GM12878 (cell line): ENCODE measurements around the gene PCED1A. TPM values are rescaled to one million over a fixed set of nuclear protein-coding genes. Genes with fewer than 3 reads are reported as not detected.

Experiments used
- ATAC-seq: fragments of 200-7000 bp; cut with Tn5 transposase; 3 replicates; pipeline ENCODE4 v1.9.1; 2020; ENCODE audit warnings: mild to moderate bottlenecking, moderate library complexity
- BruUV-seq: library from RNA; stranded (reverse); fragments of 400-500 nt; replicated peaks from 2 replicates; lab custom pipeline; 2021; lab: Mats Ljungman, UMichigan
- CTCF ChIA-PET: fragments of 300-600 bp; sonication (Branson Sonifier 250); formaldehyde crosslinking; extraction: SDS; loops from one replicate; lab custom pipeline; 2021; ENCODE audit warnings: inconsistent platforms; lab: Yijun Ruan, JAX
- POLR2A ChIA-PET: fragments of 350-600 bp; formaldehyde crosslinking; extraction: SDS; loops from one replicate; lab custom pipeline; 2021; ENCODE audit warnings: inconsistent platforms; lab: Charles Lee
- RAD21 ChIA-PET: fragments of 300-600 bp; sonication (Branson Sonifier 250); formaldehyde crosslinking; loops from one replicate; lab custom pipeline; 2023; ENCODE audit warnings: antibody characterized with exemption; ENCODE audit not compliant: unreplicated experiment; lab: Charles Lee
- SMC1A ChIA-PET: fragments of 300-600 bp; sonication (Branson Sonifier 250); formaldehyde crosslinking; loops from one replicate; lab custom pipeline; 2023; ENCODE audit not compliant: unreplicated experiment, uncharacterized antibody; lab: Charles Lee
- DNase-seq: peaks from one replicate; pipeline ENCODE4 v3.0.0-alpha.2; 2011; ENCODE audit warnings: low read depth, low spot score
- FAIRE-seq: peaks from 3 replicates; lab custom pipeline; 2011; peaks lifted over from hg19 to GRCh38; lab: Jason Lieb, UNC
- H2AFZ ChIP-seq: 2 replicates; pipeline ENCODE4 v1.6.0; 2011; ENCODE audit warnings: low read depth, low read length, control low read depth; ENCODE audit not compliant: control insufficient read depth
- H3K27ac ChIP-seq: 2 replicates; pipeline ENCODE4 v1.5.1; 2011; ENCODE audit warnings: control low read depth; ENCODE audit not compliant: control insufficient read depth, insufficient read depth
- H3K27me3 ChIP-seq, 2 experiments: replicated peaks in 1 of 2; 2 replicates each; pipeline versions ENCODE4 v1.6.0 to v1.6.1; 2011; ENCODE audit warnings: low read length in 1 of 2; ENCODE audit not compliant: control insufficient read depth in 2 of 2, insufficient read depth in 2 of 2
- H3K36me3 ChIP-seq, 2 experiments: 2 replicates each; pipeline ENCODE4 v1.5.1; 2011; ENCODE audit warnings: low read length in 1 of 2; ENCODE audit not compliant: control insufficient read depth in 2 of 2, insufficient read depth in 2 of 2
- H3K4me1 ChIP-seq: 2 replicates; pipeline ENCODE4 v1.6.1; 2011; ENCODE audit warnings: mild to moderate bottlenecking, low read length, moderate library complexity, mixed read lengths; ENCODE audit not compliant: control insufficient read depth, insufficient read depth
- H3K4me2 ChIP-seq: 2 replicates; pipeline ENCODE4 v1.6.0; 2011; ENCODE audit warnings: control low read depth; ENCODE audit not compliant: control insufficient read depth, insufficient read depth
- H3K4me3 ChIP-seq: fragments of 200-600 bp; sonication (generic); 2 replicates; pipeline ENCODE4 v1.5.1; 2016
- H3K79me2 ChIP-seq: 2 replicates; pipeline ENCODE4 v1.6.0; 2011; ENCODE audit warnings: low read length; ENCODE audit not compliant: control insufficient read depth, insufficient read depth
- H3K9ac ChIP-seq: 2 replicates; pipeline ENCODE4 v1.8.0; 2011; ENCODE audit warnings: low read length, control low read depth, mixed read lengths; ENCODE audit not compliant: control insufficient read depth, insufficient read depth
- H3K9me3 ChIP-seq: replicated peaks from 3 replicates; pipeline ENCODE4 v1.5.1; 2011; ENCODE audit warnings: mild to moderate bottlenecking, low read length; ENCODE audit not compliant: control insufficient read depth, insufficient read depth
- H4K20me1 ChIP-seq: 2 replicates; pipeline ENCODE4 v1.6.0; 2011; ENCODE audit not compliant: control insufficient read depth, insufficient read depth
- ASH2L ChIP-seq: fragments of 300-600, 200-600 bp; sonication (generic); IDR thresholded peaks from 2 replicates; pipeline ENCODE4 v1.6.1; 2017; ENCODE audit warnings: low read depth, mild to moderate bottlenecking, borderline replicate concordance
- BHLHE40 ChIP-seq, 2 experiments: fragments of 450-650 bp in 1 of 2; IDR thresholded peaks; 2 replicates each; pipeline ENCODE4 v1.6.1; 2011 to 2017; ENCODE audit warnings: low read depth in 2 of 2, borderline replicate concordance in 1 of 2, improper control_type of control experiment in 1 of 2, low read length in 1 of 2, mild to moderate bottlenecking in 1 of 2
- EGR1 ChIP-seq, 2 experiments: IDR thresholded peaks; 1 replicate in 1 of 2; 2 replicates in 1 of 2; pipeline ENCODE4 v1.6.1; 2011 to 2012; ENCODE audit warnings: low read depth in 2 of 2, low read length in 2 of 2, borderline replicate concordance in 1 of 2, mild to moderate bottlenecking in 1 of 2, moderate library complexity in 1 of 2
- ETV6 ChIP-seq, 2 experiments: fragments of 450-650 bp in 1 of 2; IDR thresholded peaks in 1 of 2; conservative IDR thresholded peaks in 1 of 2; 2 replicates each; pipeline ENCODE4 v1.6.1; 2014; ENCODE audit warnings: antibody characterized with exemption in 1 of 2, borderline replicate concordance in 1 of 2, low read depth in 1 of 2, mild to moderate bottlenecking in 1 of 2, moderate library complexity in 1 of 2
- HDAC6 ChIP-seq: fragments of 200-600 bp; sonication (generic); IDR thresholded peaks from one replicate; pipeline ENCODE4 v1.8.0; 2017; ENCODE audit warnings: antibody characterized with exemption; ENCODE audit not compliant: unreplicated experiment
- HDGF ChIP-seq: fragments of 450-650 bp; IDR thresholded peaks from 2 replicates; pipeline ENCODE4 v1.6.1; 2016; ENCODE audit warnings: antibody characterized with exemption
- IKZF1 ChIP-seq: fragments of 450-650 bp; conservative IDR thresholded peaks from 2 replicates; pipeline ENCODE4 v1.6.1; 2017; ENCODE audit warnings: antibody characterized with exemption, mild to moderate bottlenecking
- KDM1A ChIP-seq: fragments of 200-600 bp; sonication (generic); IDR thresholded peaks from 2 replicates; pipeline ENCODE4 v1.6.1; 2016; ENCODE audit warnings: borderline replicate concordance
- LARP7 ChIP-seq: fragments of 450-650 bp; IDR thresholded peaks from 2 replicates; pipeline ENCODE4 v1.6.1; 2017; ENCODE audit warnings: mild to moderate bottlenecking
- MTA2 ChIP-seq: fragments of 450-650 bp; IDR thresholded peaks from 2 replicates; pipeline ENCODE4 v1.6.1; 2016; ENCODE audit warnings: low read depth, mild to moderate bottlenecking, moderate library complexity
- MXI1 ChIP-seq: fragments of 150-350 bp; IDR thresholded peaks from 2 replicates; pipeline ENCODE4 v1.6.1; 2011; ENCODE audit warnings: low read depth, mild to moderate bottlenecking, inconsistent platforms, low read length, improper control_type of control experiment
- NBN ChIP-seq: fragments of 450-650 bp; IDR thresholded peaks from 2 replicates; pipeline ENCODE4 v1.6.1; 2016
- NFYB ChIP-seq: IDR thresholded peaks from 2 replicates; pipeline ENCODE4 v1.6.1; 2011; ENCODE audit warnings: low read depth, mild to moderate bottlenecking, low read length, improper control_type of control experiment, moderate library complexity; ENCODE audit not compliant: insufficient read depth
- NKRF ChIP-seq: fragments of 450-650 bp; conservative IDR thresholded peaks from 2 replicates; pipeline ENCODE4 v1.6.1; 2017; ENCODE audit warnings: mild to moderate bottlenecking, moderate library complexity
- PKNOX1 ChIP-seq: fragments of 450-650 bp; IDR thresholded peaks from 2 replicates; pipeline ENCODE4 v1.6.1; 2016; ENCODE audit warnings: mild to moderate bottlenecking
- RBBP5 ChIP-seq: fragments of 200-600 bp; sonication (generic); conservative IDR thresholded peaks from 2 replicates; pipeline ENCODE4 v1.6.1; 2016
- SIN3A ChIP-seq: IDR thresholded peaks from 2 replicates; pipeline ENCODE4 v1.6.1; 2012; ENCODE audit warnings: low read depth, low read length, improper control_type of control experiment
- USF2 ChIP-seq: IDR thresholded peaks from 2 replicates; pipeline ENCODE4 v1.6.1; 2011; ENCODE audit warnings: low read depth, low read length, improper control_type of control experiment, borderline replicate concordance
- YBX1 ChIP-seq: fragments of 450-650 bp; IDR thresholded peaks from 2 replicates; pipeline ENCODE4 v1.6.1; 2016; ENCODE audit warnings: antibody characterized with exemption
- YY1 ChIP-seq: IDR thresholded peaks from 2 replicates; pipeline ENCODE4 v1.6.1; 2011; ENCODE audit warnings: low read depth, mild to moderate bottlenecking, low read length
- WGBS: methylation state at CpG from one replicate; pipeline ENCODE4 v1.1.6; 2016; ENCODE audit warnings: low lambda C conversion rate; ENCODE audit not compliant: insufficient replicate concordance, insufficient coverage; ENCODE audit errors: missing lambda C conversion rate; 5-methylcytosine and 5-hydroxymethylcytosine counted together
- in situ Hi-C: fragments of 300-500 bp; cut with MboI; formaldehyde crosslinking; loops from 9 replicates; pipeline ENCODE4 v1.14.3; 2018; ENCODE audit warnings: mixed read lengths
- intact Hi-C: fragments of 100-400 bp; cut with micrococcal nuclease; formaldehyde crosslinking; loops from one replicate; pipeline ENCODE4 v1.14.2; 2022; ENCODE audit not compliant: unreplicated experiment
- polyA plus RNA-seq, 11 experiments: library from polyadenylated mRNA; depleted of rRNA in 4 of 11; unstranded in 6 of 11; stranded (reverse) in 5 of 11; fragments of >200 nt; fragmentation: Nextera tagmentation in 4 of 11; fragmentation: Illumina TruSeq in 1 of 11; extraction: Ambion mirVana in 4 of 11; extraction: Trizol in 1 of 11; gene quantifications; 1 replicate in 1 of 11; 2 replicates in 10 of 11; pipeline versions ENCODE4 v1.2.1 to v1.2.3, GENCODE V29; 2011 to 2016; ENCODE audit warnings: inconsistent platforms in 2 of 11, missing spikeins in 2 of 11, low read depth in 1 of 11
- total RNA-seq, 4 experiments: library from RNA; depleted of rRNA in 3 of 4; stranded (reverse); fragments of >200 nt in 3 of 4; fragmentation: Illumina TruSeq in 1 of 4; extraction: Trizol in 1 of 4; gene quantifications; 2 replicates each; pipeline versions ENCODE4 v1.2.1 to v1.2.3, GENCODE V29; 2013 to 2021

The PCED1A gene
- total and polyA plus RNA-seq, 10 of the 15 experiments (the other 5 are each of a cell fraction or from before 2014, with no cell fraction given), result 4.5 to 30.9 (median 12.0) TPM

GRCh38 chr20:2873747-2874041 lies 33.2 kb upstream of the PCED1A start:
- Histone ChIP-seq H3K79me2 (peaks cover 42% of the 10 kb centered on the region), H4K20me1 (no peaks in the 10 kb centered on the region), H3K36me3 (no peaks in the 10 kb centered on the region), H2AFZ (peak overlapping the region; percentile 45; the same call in 1 of the 2 replicates), H3K4me3 (peak overlapping the region; percentile 99), H3K9ac (peak overlapping the region; percentile 85), H3K27ac (peak overlapping the region; percentile 76), H3K4me1 (peaks cover 13% of the 10 kb centered on the region), H3K4me2 (peak overlapping the region; percentile 80), H3K9me3 (no peaks in the 10 kb centered on the region), H3K27me3 (no peaks in the 10 kb centered on the region)
- in situ Hi-C loops, result no loop called here
- CTCF ChIA-PET, result interaction anchor here (1.1 to 1.7 kb wide), 3 partner anchors 27 to 127 kb away, joined by 3 to 8 read pairs (median 3); no protein-coding TSS in a partner anchor
- POLR2A ChIA-PET, result interaction anchor here (0.5 to 1.4 kb wide), 7 partner anchors 10 to 209 kb away, joined by 3 to 8 read pairs (median 4); partner anchors contain the start of gene IDH3B
- SMC1A ChIA-PET, result interaction anchor here (1.5 kb wide), 1 partner anchor 27 kb away, joined by 7 read pairs; no protein-coding TSS in a partner anchor
- DNase-seq, result no peak
- FAIRE-seq, result no peak
- peak; percentile 37; the same call in 2 of the 3 replicates for ATAC-seq
- RAD21 ChIA-PET, result interaction anchor here (1.4 kb wide), 2 partner anchors 127 to 138 kb away, joined by 3 to 8 read pairs; no protein-coding TSS in a partner anchor
- WGBS, result 1% methylated on average over 25 of the region's 29 CpGs
- intact Hi-C loops, result loop anchor here (5.0 kb wide), 2 partner anchors 109 to 129 kb away; no protein-coding TSS in a partner anchor
- no TSS peak for BruUV-seq
- TF ChIP-seq RBBP5, result 0 out of 2 replicates have a peak, but pooled peaks have one; percentile 57
- TF ChIP-seq IKZF1, result 0 out of 2 replicates have a peak, but pooled peaks have one; percentile 6
- TF ChIP-seq YBX1, result no peak
- peak; percentile 52; the same call in 1 of the 2 replicates for TF ChIP-seq YY1
- no peak for TF ChIP-seq NBN
- no peak for TF ChIP-seq MTA2
- peak; percentile 19 to 62; a peak in 2 of 4 replicates for TF ChIP-seq BHLHE40 (IDR thresholded peaks at IDR 0.05; ENCODE audit: borderline replicate concordance in 1 of 2, low read depth in 2 of 2, low read length in 1 of 2)
- no peak for TF ChIP-seq PKNOX1
- no peak for TF ChIP-seq HDAC6
- TF ChIP-seq HDGF, result no peak
- 0 out of 2 replicates have a peak, but pooled peaks have one; percentile 25 for TF ChIP-seq SIN3A
- TF ChIP-seq KDM1A, result no peak
- peak; percentile 14; the same call in 1 of the 2 replicates for TF ChIP-seq ASH2L
- TF ChIP-seq NKRF, result 0 out of 2 replicates have a peak, but pooled peaks have one; percentile 9
- no peak for TF ChIP-seq USF2
- TF ChIP-seq MXI1, result no peak
- TF ChIP-seq NFYB, result no peak
- TF ChIP-seq EGR1 (IDR thresholded peaks at IDR 0.05; ENCODE audit: borderline replicate concordance in 1 of 2, low read depth in 2 of 2, low read length in 2 of 2), result peak in 1 of 2 experiments; percentile 64; a peak in 1 of 3 replicates
- no peak for TF ChIP-seq ETV6 (conservative IDR thresholded peaks at IDR 0.05 in 1 of 2, IDR thresholded peaks at IDR 0.05 in 1 of 2; ENCODE audit: borderline replicate concordance in 1 of 2, low read depth in 1 of 2)
- TF ChIP-seq LARP7, result no peak
